Measurements from ENCODE around the gene TMEM254. TPM values are rescaled to one million over a fixed set of nuclear protein-coding genes. Genes with fewer than 3 reads are reported as not detected.
"Not testable (repeated sequence)": the region's sequence is repeated elsewhere in the genome, so short reads cannot be mapped to it uniquely, and the experiment has no call there.

TMEM254 gene, protein sequence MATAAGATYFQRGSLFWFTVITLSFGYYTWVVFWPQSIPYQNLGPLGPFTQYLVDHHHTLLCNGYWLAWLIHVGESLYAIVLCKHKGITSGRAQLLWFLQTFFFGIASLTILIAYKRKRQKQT
- 10 to 100 TPM in 4 of 5 experiments, 1 to 10 TPM in 1; 7.3 to 19.6 (median 17.1) TPM for total RNA-seq
- polyA plus RNA-seq: 10 to 100 TPM; 37.4 to 44.5 TPM
- 3.8 reads per million, percentile 19 among the genes with 10 or more reads in this experiment for total RNA-seq

GRCh38 chr10:80078448-80079311 is at the start of gene TMEM254:
Gene TMEM254, plus strand, starts transcription at chr10:80078665. Its CDS starts 35 bp downstream, at chr10:80078700.
- peak within 1 kb of the TSS; percentile 88 to 99 (median 95) for H3K27ac Mint-ChIP-seq
- Histone ChIP-seq H3K27ac (ENCODE audit: low read depth, low read length) (peak within 1 kb of the TSS; percentile 87), H3K27me3 (ENCODE audit: control insufficient read depth in 2 of 2, insufficient read depth in 2 of 2, low read length in 2 of 2) (no peaks in the 10 kb centered on the region), H3K4me1 (ENCODE audit: control insufficient read depth in 2 of 2, insufficient read depth in 2 of 2, low read length in 2 of 2) (peaks cover 6 to 12% of the 10 kb centered on the region in 2 donors), H3K4me3 (ENCODE audit: low read length) (peak within 1 kb of the TSS; percentile 88), H3K9me3 (ENCODE audit: control insufficient read depth in 2 of 3, low read length in 3 of 3) (no peaks in the 10 kb centered on the region), H3K36me3 (ENCODE audit: control insufficient read depth in 2 of 3, insufficient read depth in 3 of 3, low read length in 3 of 3) (peaks cover 0 to 21% (median 0%) of the 10 kb centered on the region in 3 experiments)
- H3K36me3 Mint-ChIP-seq: peaks cover 0 to 12% (median 3%) of the 10 kb centered on the region in 5 donors
- ChIA-PET CTCF (no interaction called here), POLR2A (interaction anchor here (0.9 to 1.5 kb wide), 6 partner anchors 13 to 252 kb away, joined by 3 to 6 read pairs (median 4); partner anchors contain the start of genes ANXA11 and NUTM2E)
- peaks cover 14 to 25% (median 20%) of the 10 kb centered on the region in 7 donors for H3K4me1 Mint-ChIP-seq
- peak; percentile 87 for ATAC-seq
- intact Hi-C loops (cut with micrococcal nuclease): loop anchor here (1.0 to 5.0 kb wide), 6 partner anchors 64 to 1776 kb away; partner anchors contain the start of genes ANXA11 (in 2 of the 2), PPIF (in 1 of the 2) and ZCCHC24 (in 1 of the 2)
- H3K9me3 Mint-ChIP-seq: peaks cover 0 to 2% (median 0%) of the 10 kb centered on the region in 11 donors
- H3K27me3 Mint-ChIP-seq: no peaks in the 10 kb centered on the region
- peak; percentile 79 to 87 (median 85) for DNase-seq
- peak within 1 kb of the TSS; percentile 90 to 100 (median 96) for H3K4me3 Mint-ChIP-seq

- H3K4me3 ChIP-seq (ENCODE audit: low read length); intact Hi-C loops (cut with micrococcal nuclease); H3K36me3 Mint-ChIP-seq; ATAC-seq; H3K4me3 Mint-ChIP-seq; H3K9me3 ChIP-seq (ENCODE audit: control insufficient read depth in 2 of 3, low read length in 3 of 3); H3K4me1 ChIP-seq (ENCODE audit: control insufficient read depth in 2 of 2, insufficient read depth in 2 of 2, low read length in 2 of 2); H3K27me3 ChIP-seq (ENCODE audit: control insufficient read depth in 2 of 2, insufficient read depth in 2 of 2, low read length in 2 of 2); H3K36me3 ChIP-seq (ENCODE audit: control insufficient read depth in 2 of 3, insufficient read depth in 3 of 3, low read length in 3 of 3); H3K9me3 Mint-ChIP-seq; H3K27ac Mint-ChIP-seq; H3K4me1 Mint-ChIP-seq; H3K27me3 Mint-ChIP-seq; POLR2A ChIA-PET; H3K27ac ChIP-seq (ENCODE audit: low read depth, low read length): not testable (repeated sequence)
- peak in 1 of 9 donors; percentile 2 for DNase-seq
- CTCF ChIA-PET: interaction anchor here (1.3 kb wide), 1 partner anchor 18 kb away, joined by 3 read pairs; no protein-coding TSS in a partner anchor
Measured at GRCh38 chr10:80029205-80029604, 49.3 kb upstream of the TMEM254 start.

DNA sequence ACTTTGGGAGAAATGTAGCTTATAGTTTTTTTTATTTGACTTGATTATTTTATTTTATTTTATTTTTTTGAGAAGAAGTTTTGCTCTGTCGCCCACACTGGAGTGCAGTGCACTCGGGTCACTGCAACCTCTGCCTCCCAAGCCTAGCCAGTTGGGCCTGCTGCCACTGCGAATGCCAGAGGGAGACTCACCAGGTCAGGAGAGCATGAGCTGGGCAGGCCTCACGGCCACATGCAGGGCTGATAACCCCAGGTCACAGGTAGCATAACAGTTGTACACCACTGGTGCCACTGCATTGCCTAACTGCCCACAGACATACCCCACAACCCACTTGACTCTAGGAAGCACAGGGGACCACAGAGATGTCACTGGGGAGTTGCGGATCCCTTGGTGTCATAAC is 48.6 kb upstream of the TMEM254 start:
- H3K9me3 Mint-ChIP-seq; H3K27ac ChIP-seq (ENCODE audit: low read depth, low read length); H3K27me3 Mint-ChIP-seq; H3K36me3 ChIP-seq (ENCODE audit: control insufficient read depth in 2 of 3, insufficient read depth in 3 of 3, low read length in 3 of 3); H3K27ac Mint-ChIP-seq; H3K36me3 Mint-ChIP-seq; H3K4me3 Mint-ChIP-seq; POLR2A ChIA-PET; ATAC-seq; DNase-seq; H3K4me1 ChIP-seq (ENCODE audit: control insufficient read depth in 2 of 2, insufficient read depth in 2 of 2, low read length in 2 of 2); H3K4me3 ChIP-seq (ENCODE audit: low read length); H3K9me3 ChIP-seq (ENCODE audit: control insufficient read depth in 2 of 3, low read length in 3 of 3); intact Hi-C loops (cut with micrococcal nuclease); H3K4me1 Mint-ChIP-seq; H3K27me3 ChIP-seq (ENCODE audit: control insufficient read depth in 2 of 2, insufficient read depth in 2 of 2, low read length in 2 of 2): not testable (repeated sequence)
- CTCF ChIA-PET: interaction anchor here (1.3 kb wide), 1 partner anchor 17 kb away, joined by 3 read pairs; no protein-coding TSS in a partner anchor

GRCh38 chr10:80032503-80032902 is 46.0 kb upstream of the TMEM254 start:
- Histone ChIP-seq H3K27me3 (ENCODE audit: control insufficient read depth in 2 of 2, insufficient read depth in 2 of 2, low read length in 2 of 2) (no peaks in the 10 kb centered on the region), H3K27ac (ENCODE audit: low read depth, low read length) (no peak overlapping the region), H3K4me1 (ENCODE audit: control insufficient read depth in 2 of 2, insufficient read depth in 2 of 2, low read length in 2 of 2) (no peaks in the 10 kb centered on the region), H3K4me3 (ENCODE audit: low read length) (no peak overlapping the region), H3K9me3 (ENCODE audit: control insufficient read depth in 2 of 3, low read length in 3 of 3) (no peaks in the 10 kb centered on the region), H3K36me3 (ENCODE audit: control insufficient read depth in 2 of 3, insufficient read depth in 3 of 3, low read length in 3 of 3) (no peaks in the 10 kb centered on the region)
- ATAC-seq: no peak
- Mint-ChIP-seq H3K27me3 (no peaks in the 10 kb centered on the region), H3K36me3 (no peaks in the 10 kb centered on the region), H3K4me3 (no peak overlapping the region), H3K9me3 (peaks cover 0 to 1% (median 0%) of the 10 kb centered on the region in 11 donors), H3K4me1 (no peaks in the 10 kb centered on the region), H3K27ac (no peak overlapping the region)
- POLR2A ChIA-PET: no interaction called here
- no peak for DNase-seq
- intact Hi-C loops (cut with micrococcal nuclease): no loop called here
- CTCF ChIA-PET: no interaction called here

- CTCF ChIA-PET; H3K36me3 ChIP-seq (ENCODE audit: control insufficient read depth in 2 of 3, insufficient read depth in 3 of 3, low read length in 3 of 3); H3K4me3 Mint-ChIP-seq; H3K27ac ChIP-seq (ENCODE audit: low read depth, low read length); H3K36me3 Mint-ChIP-seq; POLR2A ChIA-PET; H3K27ac Mint-ChIP-seq; H3K9me3 Mint-ChIP-seq; H3K27me3 Mint-ChIP-seq; H3K4me3 ChIP-seq (ENCODE audit: low read length); H3K27me3 ChIP-seq (ENCODE audit: control insufficient read depth in 2 of 2, insufficient read depth in 2 of 2, low read length in 2 of 2); DNase-seq; ATAC-seq; H3K4me1 Mint-ChIP-seq; intact Hi-C loops (cut with micrococcal nuclease); H3K4me1 ChIP-seq (ENCODE audit: control insufficient read depth in 2 of 2, insufficient read depth in 2 of 2, low read length in 2 of 2); H3K9me3 ChIP-seq (ENCODE audit: control insufficient read depth in 2 of 3, low read length in 3 of 3): not testable (repeated sequence)
Measured at GRCh38 chr10:80034766-80035165, 43.7 kb upstream of the TMEM254 start.

DNA sequence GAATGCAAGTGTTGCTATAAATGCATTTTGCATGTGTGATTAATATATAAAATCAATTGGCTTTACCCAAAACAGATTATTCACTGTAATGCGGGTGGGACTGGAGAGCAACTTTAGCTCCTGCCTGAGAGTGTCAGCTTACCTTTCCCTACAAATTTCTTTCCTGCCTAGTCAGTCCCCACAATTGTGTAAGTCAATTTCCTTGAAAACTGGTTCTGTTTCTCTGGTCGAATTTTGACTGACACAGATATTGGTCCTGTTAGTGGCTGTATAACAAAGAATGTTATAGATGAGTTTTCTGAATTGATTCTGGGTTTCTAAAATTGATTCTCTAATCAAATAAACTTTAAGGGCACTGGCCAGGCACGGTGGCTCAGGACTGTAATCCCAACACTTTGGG is 43.0 kb upstream of the TMEM254 start:
- H3K4me1 Mint-ChIP-seq; H3K36me3 Mint-ChIP-seq; CTCF ChIA-PET; ATAC-seq; H3K27me3 Mint-ChIP-seq; H3K4me3 ChIP-seq (ENCODE audit: low read length); H3K9me3 ChIP-seq (ENCODE audit: control insufficient read depth in 2 of 3, low read length in 3 of 3); H3K27me3 ChIP-seq (ENCODE audit: control insufficient read depth in 2 of 2, insufficient read depth in 2 of 2, low read length in 2 of 2); H3K27ac ChIP-seq (ENCODE audit: low read depth, low read length); H3K4me1 ChIP-seq (ENCODE audit: control insufficient read depth in 2 of 2, insufficient read depth in 2 of 2, low read length in 2 of 2); H3K27ac Mint-ChIP-seq; H3K36me3 ChIP-seq (ENCODE audit: control insufficient read depth in 2 of 3, insufficient read depth in 3 of 3, low read length in 3 of 3); POLR2A ChIA-PET; H3K4me3 Mint-ChIP-seq; DNase-seq; intact Hi-C loops (cut with micrococcal nuclease); H3K9me3 Mint-ChIP-seq: not testable (repeated sequence)

Data from naive thymus-derived CD4-positive, alpha-beta T cell (primary cell).